Stomach (tissue), 9 donors: ENCODE results near the gene PMVK. TPM values are rescaled to one million over a fixed set of nuclear protein-coding genes. Genes with fewer than 3 reads are reported as not detected.
A peak's percentile ranks its signal among the peaks of the same experiment; 100 is the strongest.

ENCODE experiments used
- DNase-seq, 2 donors: peaks; one replicate each; pipeline versions ENCODE4 v3.0.0 to v3.0.0-alpha.2; 2013 to 2019
- H3K27ac ChIP-seq, 5 donors: fragments of 200-600 bp in 4 of 5; sonication (generic) in 4 of 5; one replicate each; pipeline ENCODE4 v1.5.1; 2013 to 2019; ENCODE audit warnings: mild to moderate bottlenecking in 1 of 5, moderate library complexity in 1 of 5
- H3K27me3 ChIP-seq, 3 donors: fragments of 200-600 bp; sonication (generic); one replicate each; pipeline ENCODE4 v1.5.1; 2017 to 2019; ENCODE audit warnings: mixed run types in 1 of 3
- H3K36me3 ChIP-seq, 4 donors: fragments of 200-600 bp; sonication (generic); 1 replicate in 3 of 4; 2 replicates in 1 of 4; pipeline ENCODE4 v1.5.1; 2016 to 2019
- H3K4me1 ChIP-seq, 4 donors: fragments of 200-600 bp; sonication (generic); one replicate each; pipeline ENCODE4 v1.5.1; 2016 to 2019
- H3K4me3 ChIP-seq, 4 donors: fragments of 200-600 bp; sonication (generic) in 3 of 4; one replicate each; pipeline ENCODE4 v1.5.1; 2016 to 2019; ENCODE audit warnings: mild to moderate bottlenecking in 1 of 4
- H3K9me3 ChIP-seq, 4 donors: fragments of 200-600 bp; sonication (generic); one replicate each; pipeline ENCODE4 v1.5.1; 2016 to 2019
- EP300 ChIP-seq: sonication (generic); formaldehyde crosslinking; IDR thresholded peaks from one replicate; pipeline ENCODE4 v1.6.1; 2017; ENCODE audit warnings: antibody characterized with exemption
- POLR2A ChIP-seq, 4 donors: fragments of 450-650 bp; IDR thresholded peaks; one replicate each; pipeline ENCODE4 v1.6.1; 2016; ENCODE audit warnings: antibody characterized with exemption in 4 of 4, control low read depth in 2 of 4, mild to moderate bottlenecking in 1 of 4, moderate library complexity in 1 of 4
- POLR2AphosphoS5 ChIP-seq, 3 donors: sonication (generic); formaldehyde crosslinking; IDR thresholded peaks; one replicate each; pipeline ENCODE4 v1.6.1; 2016; ENCODE audit warnings: antibody characterized with exemption in 3 of 3
- WGBS, 5 donors: extraction: QIAGEN DNeasy Blood & Tissue Kit in 3 of 5; methylation state at CpG; one replicate each; pipeline versions ENCODE4 v1.1.5 to v1.1.7; 2013 to 2018; 5-methylcytosine and 5-hydroxymethylcytosine counted together
- intact Hi-C: fragments of 100-400 bp; cut with DNase I; formaldehyde crosslinking; loops from one replicate; pipeline ENCODE4 v1.15.1; 2023; ENCODE audit warnings: low total_unique reads
- polyA plus RNA-seq, 3 donors: library from polyadenylated mRNA; stranded (reverse); fragments of 200-250 nt; gene quantifications; one replicate each; pipeline ENCODE4 v1.2.3, GENCODE V29; 2013
- total RNA-seq, 5 donors: library from RNA; depleted of rRNA; stranded (reverse); fragments of >200 nt; gene quantifications; one replicate each; pipeline versions ENCODE4 v1.1.0 to v1.2.3, GENCODE V29; 2014 to 2016
- TF ChIP-seq, protein P1 (sequence below), 7 experiments: fragments of 450-650 bp in 4 of 7; fragments of 200-600 bp in 3 of 7; sonication (generic) in 3 of 7; IDR thresholded peaks; one replicate each; pipeline ENCODE4 v1.5.1; 2016 to 2019; ENCODE audit warnings: antibody characterized with exemption in 7 of 7, control low read depth in 2 of 7, mild to moderate bottlenecking in 1 of 7
- donor health status: healthy with polysubstance abuse.
- donor health status: Bipolar disorder and iron deficiency.
- donor health status: healthy.

Gene PMVK
- total and polyA plus RNA-seq, 8 donors, result 10.1 to 57.1 (median 41.1) TPM

DNA sequence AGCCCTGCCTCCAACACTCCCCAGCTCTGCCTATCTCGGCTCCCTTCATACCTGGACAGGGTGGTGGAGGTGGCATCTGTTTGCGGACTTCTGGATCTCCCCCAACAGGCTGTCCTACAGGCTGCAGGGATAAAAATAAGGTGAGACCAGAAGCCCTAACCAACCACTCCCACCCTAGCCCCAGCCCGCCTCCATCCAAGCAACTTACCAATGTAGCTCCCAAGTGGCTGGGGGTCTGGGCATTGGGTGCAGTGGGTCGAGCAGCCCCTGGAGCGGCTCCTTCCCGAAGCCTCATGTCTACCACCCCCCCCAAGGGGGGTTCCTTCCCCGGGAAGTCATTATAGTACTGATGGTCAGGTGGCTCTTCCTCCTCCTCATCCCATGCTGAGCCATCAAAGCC lies 29.6 kb upstream of the PMVK start:
- H3K9me3 ChIP-seq, result no peaks in the 10 kb centered on the region
- H3K27ac ChIP-seq, result peak overlapping the region in 1 of 5 donors; percentile 100
- H3K36me3 ChIP-seq, result peaks cover 37 to 74% (median 67%) of the 10 kb centered on the region in 4 donors
- no peak overlapping the region for H3K4me3 ChIP-seq
- no peak for TF ChIP-seq POLR2AphosphoS5 (IDR thresholded peaks at IDR 0.05)
- no peak for TF ChIP-seq EP300
- TF ChIP-seq, protein P1, sequence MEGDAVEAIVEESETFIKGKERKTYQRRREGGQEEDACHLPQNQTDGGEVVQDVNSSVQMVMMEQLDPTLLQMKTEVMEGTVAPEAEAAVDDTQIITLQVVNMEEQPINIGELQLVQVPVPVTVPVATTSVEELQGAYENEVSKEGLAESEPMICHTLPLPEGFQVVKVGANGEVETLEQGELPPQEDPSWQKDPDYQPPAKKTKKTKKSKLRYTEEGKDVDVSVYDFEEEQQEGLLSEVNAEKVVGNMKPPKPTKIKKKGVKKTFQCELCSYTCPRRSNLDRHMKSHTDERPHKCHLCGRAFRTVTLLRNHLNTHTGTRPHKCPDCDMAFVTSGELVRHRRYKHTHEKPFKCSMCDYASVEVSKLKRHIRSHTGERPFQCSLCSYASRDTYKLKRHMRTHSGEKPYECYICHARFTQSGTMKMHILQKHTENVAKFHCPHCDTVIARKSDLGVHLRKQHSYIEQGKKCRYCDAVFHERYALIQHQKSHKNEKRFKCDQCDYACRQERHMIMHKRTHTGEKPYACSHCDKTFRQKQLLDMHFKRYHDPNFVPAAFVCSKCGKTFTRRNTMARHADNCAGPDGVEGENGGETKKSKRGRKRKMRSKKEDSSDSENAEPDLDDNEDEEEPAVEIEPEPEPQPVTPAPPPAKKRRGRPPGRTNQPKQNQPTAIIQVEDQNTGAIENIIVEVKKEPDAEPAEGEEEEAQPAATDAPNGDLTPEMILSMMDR (IDR thresholded peaks at IDR 0.05), result no peak
- no peak for TF ChIP-seq POLR2A (IDR thresholded peaks at IDR 0.05)
- DNase-seq, result no peak
- H3K4me1 ChIP-seq, result peaks cover 32 to 78% (median 74%) of the 10 kb centered on the region in 4 donors
- intact Hi-C loops, result loop anchor here (10.0 kb wide), 1 partner anchor 49 kb away; no protein-coding TSS in a partner anchor
- H3K27me3 ChIP-seq, result no peaks in the 10 kb centered on the region
- WGBS, 5 donors, result 79 to 94% (median 90%) methylated on average over 6 to 7 of the region's 7 CpGs

DNA sequence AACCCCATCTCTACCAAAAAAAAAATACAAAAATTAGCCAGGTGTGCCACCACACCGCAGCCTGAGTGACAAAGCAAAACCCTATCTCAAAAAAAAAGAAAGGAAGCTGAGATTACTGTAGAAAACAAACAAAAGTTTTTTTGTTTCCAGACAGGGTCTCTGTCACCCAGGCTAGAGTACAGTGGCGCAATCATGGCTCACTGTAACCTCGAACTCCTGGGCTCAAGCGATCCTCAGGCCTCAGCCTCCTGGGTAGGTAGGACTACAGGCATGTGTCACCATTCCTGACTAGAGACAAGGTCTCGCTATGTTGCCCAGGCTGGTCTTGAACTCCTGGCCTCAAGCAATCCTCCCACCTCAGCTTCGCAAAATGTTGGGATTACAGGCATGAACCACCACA lies 27.8 kb upstream of the PMVK start:
- Histone ChIP-seq H3K27ac (peak overlapping the region in 2 of 5 donors; percentile 10 to 99), H3K4me1 (peaks cover 23 to 78% (median 74%) of the 10 kb centered on the region in 4 donors), H3K4me3 (no peak overlapping the region), H3K36me3 (peaks cover 39 to 72% (median 69%) of the 10 kb centered on the region in 4 donors), H3K9me3 (no peaks in the 10 kb centered on the region), H3K27me3 (no peaks in the 10 kb centered on the region)
- TF ChIP-seq, protein P1 (IDR thresholded peaks at IDR 0.05), result no peak
- TF ChIP-seq POLR2AphosphoS5 (IDR thresholded peaks at IDR 0.05) (no peak), EP300 (no peak), POLR2A (IDR thresholded peaks at IDR 0.05) (no peak)
- intact Hi-C loops, result loop anchor here (10.0 kb wide), 1 partner anchor 50 kb away; no protein-coding TSS in a partner anchor
- no peak for DNase-seq
- WGBS, 5 donors, result 66 to 87% (median 76%) methylated on average over 6 of the region's 6 CpGs

DNA sequence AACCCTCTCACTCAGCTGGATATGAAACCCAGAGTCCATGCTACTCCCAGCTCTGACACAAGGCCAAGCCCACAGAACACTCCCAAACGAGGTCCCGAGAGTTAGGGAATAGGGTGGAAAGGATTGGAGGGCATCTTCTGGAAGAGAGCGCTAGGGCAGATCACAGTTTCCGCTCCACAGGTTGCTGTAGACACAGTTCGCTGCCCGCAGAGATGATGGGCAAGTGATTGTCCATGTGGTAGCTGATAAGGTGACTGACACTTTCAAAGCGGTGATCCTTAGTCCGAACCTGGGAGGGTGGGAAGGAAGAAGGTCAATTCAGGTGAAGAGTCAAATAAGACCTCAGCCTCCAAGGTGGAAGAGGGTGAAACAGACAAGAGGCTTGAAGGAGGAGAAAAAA lies 27.1 kb upstream of the PMVK start:
- Histone ChIP-seq H3K9me3 (no peaks in the 10 kb centered on the region), H3K4me3 (no peak overlapping the region), H3K27ac (peak overlapping the region in 3 of 5 donors; percentile 10 to 99 (median 98)), H3K36me3 (peaks cover 46 to 72% (median 71%) of the 10 kb centered on the region in 4 donors), H3K4me1 (peaks cover 20 to 78% (median 70%) of the 10 kb centered on the region in 4 donors), H3K27me3 (no peaks in the 10 kb centered on the region)
- 68 to 79% (median 74%) methylated on average over 8 of the region's 8 CpGs for WGBS, 5 donors
- intact Hi-C loops, result loop anchor here (10.0 kb wide), 1 partner anchor 51 kb away; no protein-coding TSS in a partner anchor
- no peak for TF ChIP-seq POLR2AphosphoS5 (IDR thresholded peaks at IDR 0.05)
- TF ChIP-seq, protein P1 (IDR thresholded peaks at IDR 0.05), result no peak
- no peak for TF ChIP-seq POLR2A (IDR thresholded peaks at IDR 0.05)
- TF ChIP-seq EP300, result no peak
- DNase-seq, result peak in 1 of 2 donors; percentile 3

DNA sequence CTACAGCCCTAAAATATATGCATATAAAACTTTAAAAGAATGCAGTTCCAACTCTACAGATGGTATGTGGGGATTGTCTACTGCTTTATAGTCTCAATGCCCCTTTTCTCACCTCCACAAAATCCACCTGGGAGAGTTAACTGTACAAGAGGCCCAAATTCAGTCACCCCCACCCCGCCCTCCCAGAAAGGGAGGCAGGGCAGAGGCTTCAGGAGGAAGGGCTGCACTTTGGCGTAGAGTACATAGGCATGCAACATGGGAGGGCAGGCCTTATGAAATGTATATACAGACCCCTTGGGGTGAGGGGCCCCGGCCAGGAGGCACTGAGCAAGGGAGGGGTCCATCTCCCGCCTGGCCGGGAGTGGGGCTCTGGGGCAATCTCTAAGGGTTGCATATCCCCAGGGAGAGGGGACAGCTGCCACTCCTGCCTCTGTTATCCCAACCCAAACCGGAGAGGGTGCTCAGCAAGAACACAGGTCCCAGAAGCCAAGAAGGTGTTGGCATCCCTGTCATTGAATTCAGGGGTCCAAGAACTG lies 26.3 kb upstream of the PMVK start:
- WGBS, 5 donors, result 42 to 69% (median 60%) methylated on average over 6 of the region's 6 CpGs
- Histone ChIP-seq H3K4me1 (peaks cover 20 to 79% (median 69%) of the 10 kb centered on the region in 4 donors), H3K27ac (peak overlapping the region in 4 of 5 donors; percentile 98 to 99 (median 98)), H3K27me3 (no peaks in the 10 kb centered on the region), H3K4me3 (peak overlapping the region; percentile 84 to 95 (median 89)), H3K9me3 (no peaks in the 10 kb centered on the region), H3K36me3 (peaks cover 47 to 72% (median 71%) of the 10 kb centered on the region in 4 donors)
- TF ChIP-seq EP300, result no peak
- TF ChIP-seq POLR2A (IDR thresholded peaks at IDR 0.05), result no peak
- DNase-seq, result peak in 1 of 2 donors; percentile 5
- intact Hi-C loops, result loop anchor here (10.0 kb wide), 1 partner anchor 52 kb away; no protein-coding TSS in a partner anchor
